H1 (cell line): Measurements from ENCODE around the gene PLXND1. TPM values are rescaled to one million over a fixed set of nuclear protein-coding genes. Genes with fewer than 3 reads are reported as not detected.
A peak's percentile ranks its signal among the peaks of the same experiment; 100 is the strongest.

ENCODE experiments used
- CTCF ChIA-PET: fragments of 300-600 bp; sonication (Branson Sonifier 250); formaldehyde crosslinking; loops from one replicate; lab custom pipeline; 2021; ENCODE audit not compliant: partially characterized antibody; lab: Charles Lee
- POLR2A ChIA-PET: fragments of 300-600 bp; sonication (Branson Sonifier 250); formaldehyde crosslinking; loops from one replicate; lab custom pipeline; 2021; ENCODE audit warnings: inconsistent platforms; ENCODE audit not compliant: partially characterized antibody; lab: Charles Lee
- DNase-seq, 2 experiments: peaks; one replicate each; pipeline versions ENCODE4 v3.0.0 to v3.0.0-alpha.2; 2010 to 2022; ENCODE audit warnings: low spot score in 2 of 2, low read depth in 1 of 2, mixed read lengths in 1 of 2
- FAIRE-seq: peaks from 2 replicates; lab custom pipeline; 2011; peaks lifted over from hg19 to GRCh38; lab: Jason Lieb, UNC
- H2AFZ ChIP-seq: 2 replicates; pipeline ENCODE4 v1.8.1; 2012; ENCODE audit warnings: low read length, inconsistent platforms
- H2AK5ac ChIP-seq: 2 replicates; pipeline ENCODE4 v1.6.1; 2013; ENCODE audit warnings: low read depth, low read length
- H2BK120ac ChIP-seq: replicated peaks from 2 replicates; pipeline ENCODE3; 2013; ENCODE audit warnings: low read depth, low read length, inconsistent platforms
- H2BK12ac ChIP-seq: 2 replicates; pipeline ENCODE4 v1.6.1; 2013; ENCODE audit warnings: low read depth, low read length
- H2BK15ac ChIP-seq: 2 replicates; pipeline ENCODE4 v1.6.1; 2013; ENCODE audit warnings: low read length
- H2BK20ac ChIP-seq: 2 replicates; pipeline ENCODE4 v1.6.1; 2013; ENCODE audit warnings: low read length
- H2BK5ac ChIP-seq: 2 replicates; pipeline ENCODE4 v1.6.1; 2013; ENCODE audit warnings: low read depth, low read length
- H3K14ac ChIP-seq: 2 replicates; pipeline ENCODE4 v1.6.1; 2013; ENCODE audit warnings: inconsistent platforms; ENCODE audit not compliant: insufficient read length
- H3K18ac ChIP-seq: 2 replicates; pipeline ENCODE4 v1.6.1; 2013; ENCODE audit warnings: low read length; ENCODE audit errors: extremely low read depth
- H3K23ac ChIP-seq: 2 replicates; pipeline ENCODE4 v1.6.1; 2013; ENCODE audit warnings: inconsistent platforms; ENCODE audit not compliant: insufficient read length
- H3K23me2 ChIP-seq: 2 replicates; pipeline ENCODE4 v1.6.1; 2013; ENCODE audit warnings: low read depth, low read length
- H3K27ac ChIP-seq: 2 replicates; pipeline ENCODE4 v1.6.1; 2011; ENCODE audit warnings: low read depth, low read length, inconsistent platforms
- H3K27me3 ChIP-seq, 4 experiments: replicated peaks in 1 of 4; 1 replicate in 1 of 4; 2 replicates in 3 of 4; pipeline versions ENCODE4 v1.6.1 to v1.8.1; 2011 to 2013; ENCODE audit warnings: low read length in 3 of 4, mild to moderate bottlenecking in 3 of 4, inconsistent platforms in 2 of 4, mixed read lengths in 2 of 4, moderate library complexity in 1 of 4; ENCODE audit not compliant: control insufficient read depth in 3 of 4, insufficient read depth in 3 of 4; ENCODE audit errors: extremely low read depth in 1 of 4
- H3K36me3 ChIP-seq, 4 experiments: 2 replicates each; pipeline versions ENCODE4 v1.6.1 to v1.8.1; 2011 to 2013; ENCODE audit warnings: mild to moderate bottlenecking in 4 of 4, low read length in 3 of 4, moderate library complexity in 2 of 4, control low read depth in 1 of 4, inconsistent platforms in 1 of 4; ENCODE audit not compliant: insufficient read depth in 4 of 4, control insufficient read depth in 2 of 4
- H3K4ac ChIP-seq: replicated peaks from 2 replicates; pipeline ENCODE3; 2013; ENCODE audit warnings: low read length, low read depth, mixed read lengths, inconsistent platforms; ENCODE audit not compliant: insufficient read length
- H3K4me1 ChIP-seq, 4 experiments: replicated peaks in 1 of 4; 1 replicate in 1 of 4; 2 replicates in 3 of 4; pipeline versions ENCODE4 v1.6.1 to v1.8.1; 2011 to 2013; ENCODE audit warnings: low read length in 3 of 4, inconsistent platforms in 2 of 4, mixed read lengths in 1 of 4; ENCODE audit not compliant: insufficient read depth in 4 of 4, control insufficient read depth in 3 of 4
- H3K4me2 ChIP-seq, 2 experiments: 2 replicates each; pipeline versions ENCODE4 v1.6.1 to v1.8.1; 2011 to 2013; ENCODE audit warnings: low read depth in 2 of 2, low read length in 2 of 2, control low read depth in 1 of 2, inconsistent platforms in 1 of 2, mild to moderate bottlenecking in 1 of 2; ENCODE audit not compliant: insufficient read depth in 1 of 2
- H3K4me3 ChIP-seq, 4 experiments: fragments of 200-600, 300-600 bp in 1 of 4; sonication (generic), shearing (Covaris generic), sonication (Bioruptor Twin) in 1 of 4; 2 replicates each; pipeline versions ENCODE4 v1.5.1 to v1.8.1; 2011 to 2016; ENCODE audit warnings: low read length in 4 of 4, low read depth in 3 of 4, control low read depth in 2 of 4, inconsistent platforms in 2 of 4, mild to moderate bottlenecking in 2 of 4, mixed read lengths in 1 of 4, moderate library complexity in 1 of 4; ENCODE audit not compliant: insufficient read depth in 2 of 4; ENCODE audit errors: extremely low read depth in 1 of 4
- H3K56ac ChIP-seq: replicated peaks from 2 replicates; pipeline ENCODE3; 2013; ENCODE audit warnings: low read depth, mild to moderate bottlenecking, mixed read lengths, low read length, inconsistent platforms; ENCODE audit not compliant: insufficient read length
- H3K79me1 ChIP-seq: 2 replicates; pipeline ENCODE4 v1.6.1; 2013; ENCODE audit warnings: low read depth, low read length, control low read depth
- H3K79me2 ChIP-seq, 2 experiments: 2 replicates each; pipeline versions ENCODE4 v1.6.1 to v1.8.1; 2012 to 2013; ENCODE audit warnings: low read length in 2 of 2, mild to moderate bottlenecking in 2 of 2, inconsistent platforms in 1 of 2; ENCODE audit not compliant: insufficient read depth in 2 of 2, control insufficient read depth in 1 of 2
- H3K9ac ChIP-seq, 4 experiments: replicated peaks in 1 of 4; 1 replicate in 1 of 4; 2 replicates in 3 of 4; pipeline versions ENCODE4 v1.6.1 to v1.8.1; 2011 to 2013; ENCODE audit warnings: low read depth in 3 of 4, low read length in 3 of 4, control low read depth in 2 of 4, mild to moderate bottlenecking in 2 of 4, moderate library complexity in 2 of 4, inconsistent platforms in 1 of 4; ENCODE audit errors: extremely low read depth in 1 of 4
- H3K9me3 ChIP-seq, 2 experiments: 2 replicates each; pipeline versions ENCODE4 v1.6.1 to v1.8.1; 2012 to 2013; ENCODE audit warnings: mild to moderate bottlenecking in 2 of 2, moderate library complexity in 2 of 2, control low read depth in 1 of 2, inconsistent platforms in 1 of 2, low read depth in 1 of 2, low read length in 1 of 2, mixed read lengths in 1 of 2; ENCODE audit not compliant: insufficient read depth in 2 of 2
- H4K20me1 ChIP-seq, 2 experiments: replicated peaks in 1 of 2; 2 replicates each; pipeline versions ENCODE3 to v1.8.1; 2011 to 2013; ENCODE audit warnings: inconsistent platforms in 2 of 2, low read length in 2 of 2, mild to moderate bottlenecking in 1 of 2; ENCODE audit not compliant: insufficient read depth in 2 of 2, control insufficient read depth in 1 of 2
- H4K5ac ChIP-seq: 2 replicates; pipeline ENCODE4 v1.6.1; 2013; ENCODE audit warnings: low read length, low read depth, mixed read lengths, inconsistent platforms; ENCODE audit not compliant: insufficient read length
- H4K8ac ChIP-seq: 2 replicates; pipeline ENCODE4 v1.8.0; 2013; ENCODE audit warnings: mild to moderate bottlenecking, moderate library complexity, low read length, inconsistent platforms; ENCODE audit not compliant: insufficient read depth; ENCODE audit errors: extremely low read depth
- H4K91ac ChIP-seq: replicated peaks from 2 replicates; pipeline ENCODE3; 2013; ENCODE audit warnings: low read length, mixed read lengths, inconsistent platforms; ENCODE audit not compliant: insufficient read length
- BCL11A ChIP-seq, 2 experiments: IDR thresholded peaks; one replicate each; pipeline ENCODE4 v1.6.1; 2011; ENCODE audit warnings: low read depth in 2 of 2, low read length in 2 of 2, mild to moderate bottlenecking in 2 of 2
- CHD2 ChIP-seq: IDR thresholded peaks from 2 replicates; pipeline ENCODE4 v1.6.1; 2012; ENCODE audit warnings: low read length, improper control_type of control experiment
- CTBP2 ChIP-seq: IDR thresholded peaks from 2 replicates; pipeline ENCODE4 v1.7.0; 2011; ENCODE audit warnings: borderline replicate concordance, mild to moderate bottlenecking, moderate library complexity, mixed read lengths, low read length; ENCODE audit not compliant: insufficient read depth, insufficient read length
- KDM5A ChIP-seq: fragments of 200-600 bp; IDR thresholded peaks from 2 replicates; pipeline ENCODE4 v1.7.1; 2012; ENCODE audit warnings: mild to moderate bottlenecking, low read length, inconsistent platforms, mixed read lengths
- TAF1 ChIP-seq: IDR thresholded peaks from 2 replicates; pipeline ENCODE4 v1.6.1; 2011; ENCODE audit warnings: mild to moderate bottlenecking, low read depth, low read length
- TEAD4 ChIP-seq: IDR thresholded peaks from 2 replicates; pipeline ENCODE4 v1.6.1; 2012; ENCODE audit warnings: low read depth, low read length, inconsistent platforms, mixed read lengths
- YY1 ChIP-seq: IDR thresholded peaks from 2 replicates; pipeline ENCODE4 v1.6.1; 2011; ENCODE audit warnings: low read depth, mild to moderate bottlenecking, low read length
- WGBS, 2 experiments: shearing (Covaris generic) in 1 of 2; methylation state at CpG; one replicate each; pipeline versions ENCODE4 v1.1.6 to v1.1.7; 2013 to 2015; ENCODE audit warnings: low lambda C conversion rate in 2 of 2, mixed read lengths in 2 of 2, inconsistent platforms in 1 of 2, low coverage in 1 of 2, missing lambda C conversion rate in 1 of 2; ENCODE audit not compliant: insufficient replicate concordance in 2 of 2, insufficient coverage in 1 of 2, insufficient read length in 1 of 2; ENCODE audit errors: extremely low coverage in 1 of 2, missing lambda C conversion rate in 1 of 2; 5-methylcytosine and 5-hydroxymethylcytosine counted together
- polyA plus RNA-seq, 7 experiments: library from polyadenylated mRNA; depleted of rRNA in 3 of 7; stranded (reverse) in 5 of 7; unstranded in 2 of 7; fragments of >200 nt in 5 of 7; fragments of 200-250 nt in 2 of 7; gene quantifications; 1 replicate in 5 of 7; 2 replicates in 1 of 7; 4 replicates in 1 of 7; pipeline versions ENCODE4 v1.2.1 to v1.2.3, GENCODE V29; 2011 to 2013; ENCODE audit warnings: missing spikeins in 2 of 7, mixed read lengths in 2 of 7
- total RNA-seq: library from RNA; stranded (reverse); fragmentation: NEBNext Ultra II Directional; extraction: Animal tissue kit (Norgen Biotek cat#: 25700); gene quantifications from 2 replicates; pipeline ENCODE4 v1.2.1, GENCODE V29; 2021
- TF ChIP-seq, protein P1 (sequence below): IDR thresholded peaks from 2 replicates; pipeline ENCODE4 v1.6.1; 2011; ENCODE audit warnings: low read length, improper control_type of control experiment
- TF ChIP-seq, protein P2 (sequence below), 3 experiments: IDR thresholded peaks; 1 replicate in 2 of 3; 2 replicates in 1 of 3; pipeline versions ENCODE4 v1.5.1 to v1.6.1; 2011; ENCODE audit warnings: low read length in 3 of 3, mild to moderate bottlenecking in 3 of 3, inconsistent platforms in 2 of 3, low read depth in 1 of 3, moderate library complexity in 1 of 3; ENCODE audit not compliant: insufficient read depth in 1 of 3; ENCODE audit errors: control extremely low read depth in 1 of 3

Gene PLXND1
- total and polyA plus RNA-seq, 2 of the 8 experiments (the other 6 are each of a cell fraction or from before 2014, with no cell fraction given): 17.7 to 66.4 TPM

DNA sequence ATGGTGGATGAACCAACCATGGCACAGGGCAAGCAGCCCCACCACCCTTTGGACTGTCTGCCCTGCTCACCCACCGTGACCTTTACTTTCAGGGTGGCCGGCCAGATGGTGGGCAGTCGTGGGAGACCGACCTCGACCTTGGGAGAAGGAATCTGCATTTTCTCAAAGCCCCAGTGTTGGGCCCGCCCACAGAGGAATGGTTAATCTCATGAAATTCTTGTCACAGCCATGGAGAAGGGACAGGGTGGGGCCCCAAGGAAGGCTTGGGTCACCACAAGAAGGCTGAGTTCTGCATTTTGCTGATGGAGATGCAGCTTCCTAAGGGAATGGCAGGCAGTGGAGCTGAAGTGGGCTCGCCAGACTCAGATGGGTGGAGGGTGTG lies 2.9 kb downstream of the PLXND1 start:
- peak overlapping the region; percentile 77; the same call in 1 of the 2 replicates for H2BK12ac ChIP-seq
- H3K4me2 ChIP-seq: peak overlapping the region; percentile 12 to 75; a peak in 2 of 4 replicates
- peaks cover 7 to 31% (median 22%) of the 10 kb centered on the region in 4 experiments; a peak in 6 of 7 replicates for H3K27me3 ChIP-seq
- peak overlapping the region; percentile 10; the same call in 1 of the 2 replicates for H2BK5ac ChIP-seq
- H2BK20ac ChIP-seq: peak overlapping the region; percentile 48; the same call in 1 of the 2 replicates
- CTCF ChIA-PET: interaction anchor here (1.2 to 2.1 kb wide), 5 partner anchors 10 to 114 kb away, joined by 4 to 11 read pairs (median 6); no protein-coding TSS in a partner anchor
- no peak overlapping the region for H2BK120ac ChIP-seq
- no peak overlapping the region for H2AK5ac ChIP-seq
- POLR2A ChIA-PET: interaction anchor here (1.3 to 2.6 kb wide), 4 partner anchors 10 to 287 kb away, joined by 3 to 14 read pairs (median 6); a partner anchor contains a TSS
- H3K4ac ChIP-seq: no peak overlapping the region
- H2AFZ ChIP-seq: no peak overlapping the region
- H4K20me1 ChIP-seq: peaks cover 5 to 20% of the 10 kb centered on the region in 2 experiments
- DNase-seq (no peak), FAIRE-seq (no peak)
- no peak overlapping the region for H4K8ac ChIP-seq
- no peak overlapping the region for H4K5ac ChIP-seq
- peak overlapping the region; percentile 80 for H3K18ac ChIP-seq
- peaks cover 4 to 24% of the 10 kb centered on the region in 2 experiments; a peak in 2 of 4 replicates for H3K79me2 ChIP-seq
- 66% methylated on average over 7 of the region's 7 CpGs; no CpG with 5 or more reads in 1 of the 2 experiments for WGBS, 2 experiments
- H2BK15ac ChIP-seq: peak overlapping the region; percentile 53; the same call in 1 of the 2 replicates
- H3K14ac ChIP-seq: no peak overlapping the region
- H3K4me1 ChIP-seq: peaks cover 9 to 61% (median 51%) of the 10 kb centered on the region in 4 experiments
- peaks cover 23% of the 10 kb centered on the region; the same call in 1 of the 2 replicates for H3K23me2 ChIP-seq
- H3K9ac ChIP-seq: no peak overlapping the region
- no peak overlapping the region for H3K56ac ChIP-seq
- H3K36me3 ChIP-seq: no peaks in the 10 kb centered on the region; a peak in 1 of 8 replicates
- no peak overlapping the region for H3K27ac ChIP-seq
- H4K91ac ChIP-seq: no peak overlapping the region
- H3K9me3 ChIP-seq: no peaks in the 10 kb centered on the region
- H3K79me1 ChIP-seq: no peaks in the 10 kb centered on the region; the same call in 1 of the 2 replicates
- no peak overlapping the region for H3K4me3 ChIP-seq
- H3K23ac ChIP-seq: no peak overlapping the region
- no peak for TF ChIP-seq TAF1
- no peak for TF ChIP-seq YY1
- TF ChIP-seq KDM5A: no peak
- TF ChIP-seq, protein P1, sequence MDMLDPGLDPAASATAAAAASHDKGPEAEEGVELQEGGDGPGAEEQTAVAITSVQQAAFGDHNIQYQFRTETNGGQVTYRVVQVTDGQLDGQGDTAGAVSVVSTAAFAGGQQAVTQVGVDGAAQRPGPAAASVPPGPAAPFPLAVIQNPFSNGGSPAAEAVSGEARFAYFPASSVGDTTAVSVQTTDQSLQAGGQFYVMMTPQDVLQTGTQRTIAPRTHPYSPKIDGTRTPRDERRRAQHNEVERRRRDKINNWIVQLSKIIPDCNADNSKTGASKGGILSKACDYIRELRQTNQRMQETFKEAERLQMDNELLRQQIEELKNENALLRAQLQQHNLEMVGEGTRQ: no peak
- TF ChIP-seq TEAD4: no peak
- no peak for TF ChIP-seq BCL11A (IDR thresholded peaks at IDR 0.05; ENCODE audit: low read depth in 2 of 2, low read length in 2 of 2)
- no peak for TF ChIP-seq CHD2
- TF ChIP-seq CTBP2: no peak
- TF ChIP-seq, protein P2, sequence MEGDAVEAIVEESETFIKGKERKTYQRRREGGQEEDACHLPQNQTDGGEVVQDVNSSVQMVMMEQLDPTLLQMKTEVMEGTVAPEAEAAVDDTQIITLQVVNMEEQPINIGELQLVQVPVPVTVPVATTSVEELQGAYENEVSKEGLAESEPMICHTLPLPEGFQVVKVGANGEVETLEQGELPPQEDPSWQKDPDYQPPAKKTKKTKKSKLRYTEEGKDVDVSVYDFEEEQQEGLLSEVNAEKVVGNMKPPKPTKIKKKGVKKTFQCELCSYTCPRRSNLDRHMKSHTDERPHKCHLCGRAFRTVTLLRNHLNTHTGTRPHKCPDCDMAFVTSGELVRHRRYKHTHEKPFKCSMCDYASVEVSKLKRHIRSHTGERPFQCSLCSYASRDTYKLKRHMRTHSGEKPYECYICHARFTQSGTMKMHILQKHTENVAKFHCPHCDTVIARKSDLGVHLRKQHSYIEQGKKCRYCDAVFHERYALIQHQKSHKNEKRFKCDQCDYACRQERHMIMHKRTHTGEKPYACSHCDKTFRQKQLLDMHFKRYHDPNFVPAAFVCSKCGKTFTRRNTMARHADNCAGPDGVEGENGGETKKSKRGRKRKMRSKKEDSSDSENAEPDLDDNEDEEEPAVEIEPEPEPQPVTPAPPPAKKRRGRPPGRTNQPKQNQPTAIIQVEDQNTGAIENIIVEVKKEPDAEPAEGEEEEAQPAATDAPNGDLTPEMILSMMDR (IDR thresholded peaks at IDR 0.05; ENCODE audit: control extremely low read depth in 1 of 3, insufficient read depth in 1 of 3, low read depth in 1 of 3, low read length in 3 of 3): no peak
